ENCODE data around the gene MYO5C.

GRCh38 chr15:52263563-52264282 is 31.9 kb downstream of the MYO5C start:
- TF ChIP-seq CTCF (IDR thresholded peaks at IDR 0.05) (no peak), POLR2A (IDR thresholded peaks at IDR 0.05) (no peak), POLR2AphosphoS5 (IDR thresholded peaks at IDR 0.05) (no peak), EP300 (IDR thresholded peaks at IDR 0.05) (no peak)

Data from upper lobe of left lung (tissue), 4 donors.